Omental fat pad (tissue), 4 donors: ENCODE data around the gene UNC45A. TPM values are rescaled to one million over a fixed set of nuclear protein-coding genes. Genes with fewer than 3 reads are reported as not detected.

Experiments used
- ATAC-seq: fragments of 150-250 bp; one replicate; pipeline ENCODE4 v1.9.1; 2016; ENCODE audit warnings: mild to moderate bottlenecking, moderate library complexity; ENCODE audit not compliant: low FRiP score
- DNase-seq: peaks from one replicate; pipeline ENCODE4 v3.0.0-alpha.2; 2019; ENCODE audit warnings: low spot score
- CTCF ChIP-seq, 3 donors: fragments of 450-650 bp; IDR thresholded peaks; one replicate each; pipeline ENCODE4 v1.5.1; 2016 to 2017; ENCODE audit warnings: antibody characterized with exemption in 3 of 3, mild to moderate bottlenecking in 3 of 3, moderate library complexity in 2 of 3
- total RNA-seq, 4 donors: library from RNA; depleted of rRNA; stranded (reverse); fragments of >200 nt; gene quantifications; one replicate each; pipeline ENCODE4 v1.1.0, GENCODE V29; 2016

Gene UNC45A
- total RNA-seq, 4 donors from 2014 or later = 40.8 to 61.5 (median 48.8) TPM

DNA sequence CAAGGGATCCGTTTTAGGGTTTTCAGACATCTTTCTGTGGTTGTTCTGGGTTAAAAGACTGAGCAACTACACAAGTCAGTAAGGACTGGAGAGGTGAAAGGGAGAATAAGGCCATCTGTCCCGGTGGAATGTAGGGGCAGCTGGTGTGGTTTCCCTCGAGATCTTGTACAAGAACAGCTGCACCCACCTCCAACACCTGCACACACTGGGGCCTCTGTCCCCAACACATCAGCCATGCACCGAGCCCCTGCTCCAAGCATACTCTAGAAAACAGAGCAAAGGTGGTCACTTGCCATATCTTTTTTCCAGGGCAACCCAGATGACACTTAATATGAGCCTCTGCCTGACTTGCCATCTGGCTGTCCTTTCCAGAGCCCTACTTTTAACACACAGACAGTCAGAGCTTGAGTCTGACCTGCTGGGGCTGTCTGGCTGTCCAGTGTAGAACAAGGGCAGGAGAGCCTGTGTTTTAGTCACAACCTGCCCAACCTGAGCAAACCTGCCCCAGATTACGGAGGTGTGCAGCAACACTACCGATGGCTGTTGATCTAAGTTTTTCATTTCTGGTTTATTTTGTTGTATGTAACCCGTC is 19.8 kb upstream of the UNC45A start:
- ATAC-seq = no peak
- TF ChIP-seq CTCF (IDR thresholded peaks at IDR 0.05) = no peak
- DNase-seq = no peak

DNA sequence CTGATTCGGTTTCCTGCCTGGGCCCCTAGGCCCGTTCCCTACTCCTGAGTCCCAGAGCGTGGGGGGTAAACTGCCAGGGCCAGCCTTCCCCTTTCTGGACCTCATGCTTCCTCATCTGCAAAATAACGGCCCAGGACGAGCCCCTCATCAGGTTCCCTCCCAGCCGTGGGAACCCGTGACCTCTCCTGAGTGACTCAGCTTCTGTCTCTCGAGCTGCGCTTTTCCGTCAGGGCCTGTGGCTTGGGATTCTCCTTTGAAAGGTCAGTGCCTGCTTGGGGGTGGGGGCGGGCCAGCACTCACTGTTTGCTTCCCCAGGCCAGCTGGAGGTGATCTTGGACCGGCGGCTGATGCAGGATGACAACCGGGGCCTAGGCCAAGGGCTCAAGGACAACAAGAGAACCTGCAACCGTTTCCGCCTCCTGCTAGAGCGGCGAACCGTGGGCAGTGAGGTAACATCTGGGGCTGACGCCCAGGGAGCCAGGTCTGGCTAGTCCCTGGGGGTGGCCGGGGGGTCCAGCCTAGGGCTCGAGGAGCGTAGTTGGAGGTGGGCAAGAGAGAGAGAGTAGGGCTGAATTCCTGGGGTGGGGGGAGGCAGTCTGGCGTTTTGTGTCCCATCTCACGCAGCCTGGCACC is 19.2 kb upstream of the UNC45A start:
- ATAC-seq (no peak), DNase-seq (no peak)
- no peak for TF ChIP-seq CTCF (IDR thresholded peaks at IDR 0.05)

DNA sequence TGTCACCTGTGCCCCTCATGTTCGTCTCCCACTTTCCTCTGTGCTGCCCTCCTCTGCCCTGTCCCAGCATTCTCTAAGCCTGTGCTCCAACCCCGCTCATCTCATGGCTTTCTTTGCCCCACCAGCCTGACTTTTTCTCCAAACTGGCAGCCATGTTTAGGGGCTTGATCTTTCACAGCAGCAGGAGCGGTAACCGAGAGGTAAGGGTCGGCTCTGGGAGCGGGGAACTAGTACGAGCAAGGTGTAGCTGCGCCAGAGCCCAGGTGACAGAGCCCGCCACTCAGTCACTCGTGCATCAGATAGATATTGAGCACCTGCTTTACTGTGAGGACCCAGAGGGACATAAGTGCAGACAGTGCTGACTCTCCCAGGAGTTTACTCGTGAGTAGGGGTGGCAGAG is 18.6 kb upstream of the UNC45A start:
- ATAC-seq (no peak), DNase-seq (no peak)

DNA sequence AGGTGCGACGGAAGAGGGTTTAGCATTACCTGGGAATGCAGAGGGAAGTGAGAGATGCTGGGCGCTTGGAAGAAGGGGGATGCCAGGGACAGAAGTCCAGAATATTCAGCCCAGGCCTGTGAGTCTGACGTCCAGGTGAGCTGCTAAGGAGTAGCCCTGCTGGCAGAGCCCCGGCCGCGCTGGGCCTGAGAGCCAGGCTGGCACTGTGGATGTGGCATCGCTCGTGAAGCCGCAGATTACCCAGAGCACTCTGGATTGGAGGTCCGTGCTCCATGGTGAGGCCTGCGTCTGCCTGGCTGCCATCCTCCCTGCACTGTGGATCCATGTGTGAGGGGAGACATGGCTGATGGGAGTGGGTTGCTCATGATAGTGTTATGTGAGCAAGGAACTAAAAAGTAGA is 17.5 kb upstream of the UNC45A start:
- no peak for ATAC-seq
- TF ChIP-seq CTCF (IDR thresholded peaks at IDR 0.05) = no peak
- no peak for DNase-seq

More for the DNA sequence above, 18.6 kb upstream of the UNC45A start:
- no peak for TF ChIP-seq CTCF (IDR thresholded peaks at IDR 0.05)

DNA sequence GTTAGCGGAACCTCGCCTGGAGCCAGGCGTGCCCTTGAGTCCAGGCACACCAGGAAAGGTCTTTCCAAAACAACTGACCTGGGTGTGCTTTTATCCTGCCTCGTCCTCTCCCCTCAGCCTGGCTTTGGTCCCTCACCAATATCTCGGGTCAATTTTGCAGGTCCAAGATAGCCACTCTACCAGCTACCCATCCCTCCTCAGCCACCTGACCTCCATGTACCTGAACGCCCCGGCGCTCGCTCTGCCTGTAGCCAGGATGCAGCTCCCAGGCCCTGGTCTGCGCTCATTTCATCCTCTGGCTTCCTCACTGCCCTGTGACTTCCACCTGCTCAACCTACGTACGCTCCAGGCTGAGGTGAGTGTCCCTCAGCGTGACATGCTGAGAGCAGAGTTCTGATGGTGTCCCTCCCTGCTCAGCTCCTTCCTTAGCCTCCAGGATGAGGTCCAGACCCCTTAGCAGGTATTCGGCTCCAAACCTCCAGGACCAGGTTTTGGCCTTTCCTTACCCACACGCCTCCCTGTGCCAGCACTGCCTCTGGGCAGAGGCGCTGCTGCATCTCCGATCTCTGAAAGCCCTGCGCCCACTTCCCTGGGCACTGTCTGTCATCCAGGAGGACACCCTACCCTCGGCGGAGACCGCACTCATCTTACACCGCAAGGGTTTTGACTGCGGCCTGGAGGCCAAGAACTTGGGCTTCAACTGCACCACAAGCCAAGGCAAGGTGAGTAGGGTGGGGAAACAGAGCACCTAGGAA is 16.9 kb upstream of the UNC45A start:
- no peak for TF ChIP-seq CTCF (IDR thresholded peaks at IDR 0.05)
- DNase-seq = no peak
- no peak for ATAC-seq

DNA sequence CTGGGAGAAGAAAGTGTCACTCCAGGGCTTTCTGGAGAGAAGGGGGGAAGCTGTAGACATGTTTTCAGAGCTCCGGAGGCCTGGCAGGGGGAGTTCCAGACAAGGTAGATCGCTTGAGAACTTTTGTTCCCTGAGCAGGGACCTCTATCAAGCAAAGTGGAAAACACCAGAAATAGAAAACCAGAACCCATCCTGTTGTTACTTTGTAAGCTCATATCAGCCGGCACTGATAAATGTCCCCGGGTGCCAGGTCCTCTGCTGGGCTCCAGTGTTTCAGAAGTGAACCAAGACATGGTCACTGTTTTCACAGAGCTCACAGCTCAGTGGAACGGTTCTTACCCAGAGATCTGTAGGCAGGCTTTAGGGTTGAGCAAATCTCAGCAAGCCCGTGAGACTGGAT is 16.2 kb upstream of the UNC45A start:
- DNase-seq = no peak
- TF ChIP-seq CTCF (IDR thresholded peaks at IDR 0.05) = no peak
- no peak for ATAC-seq
